Gastroesophageal sphincter (tissue), 4 donors: ENCODE measurements around the gene PKD2. TPM values are rescaled to one million over a fixed set of nuclear protein-coding genes. Genes with fewer than 3 reads are reported as not detected.

Source experiments
- ATAC-seq: fragments of 150-250 bp; one replicate; pipeline ENCODE4 v1.9.1; 2016; ENCODE audit warnings: mild to moderate bottlenecking, moderate library complexity
- H3K27ac ChIP-seq, 4 donors: fragments of 200-600 bp; sonication (generic) in 3 of 4; 1 replicate in 3 of 4; 2 replicates in 1 of 4; pipeline ENCODE4 v1.5.1; 2016 to 2019
- H3K27me3 ChIP-seq: fragments of 200-600 bp; sonication (generic); one replicate; pipeline ENCODE4 v1.5.1; 2019
- H3K36me3 ChIP-seq, 2 donors: fragments of 200-600 bp; sonication (generic); one replicate each; pipeline ENCODE4 v1.5.1; 2019; ENCODE audit warnings: control low read depth in 1 of 2
- H3K4me1 ChIP-seq, 3 donors: fragments of 200-600 bp; sonication (generic); 1 replicate in 2 of 3; 2 replicates in 1 of 3; pipeline ENCODE4 v1.5.1; 2016 to 2019; ENCODE audit warnings: control low read depth in 2 of 3
- H3K4me3 ChIP-seq, 2 donors: fragments of 200-600 bp; sonication (generic); one replicate each; pipeline ENCODE4 v1.5.1; 2019; ENCODE audit warnings: mild to moderate bottlenecking in 1 of 2, moderate library complexity in 1 of 2
- H3K9me3 ChIP-seq, 3 donors: fragments of 200-600 bp; sonication (generic); one replicate each; pipeline ENCODE4 v1.5.1; 2017 to 2019; ENCODE audit warnings: control low read depth in 2 of 3
- CTCF ChIP-seq, 4 experiments: fragments of 200-600 bp in 2 of 4; fragments of 450-650 bp in 2 of 4; sonication (generic) in 1 of 4; IDR thresholded peaks; one replicate each; pipeline ENCODE4 v1.5.1; 2017 to 2019; ENCODE audit warnings: antibody characterized with exemption in 4 of 4, mild to moderate bottlenecking in 2 of 4, moderate library complexity in 2 of 4
- EP300 ChIP-seq: sonication (generic); formaldehyde crosslinking; IDR thresholded peaks from one replicate; pipeline ENCODE4 v1.6.1; 2017; ENCODE audit warnings: antibody characterized with exemption, mild to moderate bottlenecking
- POLR2A ChIP-seq, 2 donors: fragments of 450-650 bp; IDR thresholded peaks; one replicate each; pipeline ENCODE4 v1.6.1; 2017; ENCODE audit warnings: antibody characterized with exemption in 2 of 2, mild to moderate bottlenecking in 2 of 2, moderate library complexity in 1 of 2
- POLR2AphosphoS5 ChIP-seq: sonication (generic); formaldehyde crosslinking; IDR thresholded peaks from one replicate; pipeline ENCODE4 v1.6.1; 2017; ENCODE audit warnings: antibody characterized with exemption
- WGBS, 2 donors: methylation state at CpG; one replicate each; pipeline ENCODE4 v1.1.5; 2018; ENCODE audit warnings: low coverage in 1 of 2; 5-methylcytosine and 5-hydroxymethylcytosine counted together
- total RNA-seq, 4 donors: library from RNA; depleted of rRNA; stranded (reverse); fragments of >200 nt; gene quantifications; one replicate each; pipeline ENCODE4 v1.1.0, GENCODE V29; 2016

Gene PKD2
- total RNA-seq, 4 donors from 2014 or later = 84.5 to 125 (median 117) TPM

- H3K9me3 ChIP-seq = no peaks in the 10 kb centered on the region
- WGBS, 2 donors = 59 to 72% methylated on average over 6 of the region's 6 CpGs
- no peak for ATAC-seq
- TF ChIP-seq EP300 = no peak
- no peak for TF ChIP-seq POLR2AphosphoS5
- no peak for TF ChIP-seq CTCF (IDR thresholded peaks at IDR 0.05)
- TF ChIP-seq POLR2A (IDR thresholded peaks at IDR 0.05) = no peak
- no peaks in the 10 kb centered on the region for H3K36me3 ChIP-seq
- peaks cover 0 to 9% (median 0%) of the 10 kb centered on the region in 3 donors for H3K4me1 ChIP-seq
- H3K27ac ChIP-seq = no peak overlapping the region
- no peak overlapping the region for H3K4me3 ChIP-seq
- H3K27me3 ChIP-seq = no peaks in the 10 kb centered on the region
Measured at GRCh38 chr4:87974856-87975462, 32.5 kb upstream of the PKD2 start.

DNA sequence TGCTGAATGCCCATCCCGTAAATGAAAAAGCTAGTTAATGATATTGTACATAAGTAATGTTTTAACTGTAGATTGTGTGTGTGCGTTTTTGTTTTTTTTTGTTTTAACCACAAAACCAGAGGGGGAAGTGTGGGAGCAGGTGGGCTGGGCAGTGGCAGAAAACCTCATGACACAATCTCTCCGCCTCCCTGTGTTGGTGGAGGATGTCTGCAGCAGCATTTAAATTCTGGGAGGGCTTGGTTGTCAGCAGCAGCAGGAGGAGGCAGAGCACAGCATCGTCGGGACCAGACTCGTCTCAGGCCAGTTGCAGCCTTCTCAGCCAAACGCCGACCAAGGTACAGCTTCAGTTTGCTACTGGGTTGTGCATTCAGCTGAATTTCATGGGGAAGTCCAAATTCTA is 32.0 kb upstream of the PKD2 start, which contains the start of gene SPP1:
SPP1 (plus strand) TSS at position 249 of the 400 bp plus-strand sequence. CDS start 1,182 bp downstream, outside the sequence.
- WGBS, 2 donors = 37 to 40% methylated on average over 8 of the region's 8 CpGs
- Histone ChIP-seq H3K4me1 (peaks cover 0 to 9% (median 0%) of the 10 kb centered on the region in 3 donors), H3K36me3 (no peaks in the 10 kb centered on the region), H3K4me3 (no peak within 1 kb of the TSS), H3K27ac (no peak within 1 kb of the TSS), H3K9me3 (no peaks in the 10 kb centered on the region), H3K27me3 (no peaks in the 10 kb centered on the region)
- TF ChIP-seq POLR2A (IDR thresholded peaks at IDR 0.05) = no peak
- TF ChIP-seq CTCF (IDR thresholded peaks at IDR 0.05) = no peak
- TF ChIP-seq POLR2AphosphoS5 = no peak
- no peak for TF ChIP-seq EP300
- no peak for ATAC-seq

DNA sequence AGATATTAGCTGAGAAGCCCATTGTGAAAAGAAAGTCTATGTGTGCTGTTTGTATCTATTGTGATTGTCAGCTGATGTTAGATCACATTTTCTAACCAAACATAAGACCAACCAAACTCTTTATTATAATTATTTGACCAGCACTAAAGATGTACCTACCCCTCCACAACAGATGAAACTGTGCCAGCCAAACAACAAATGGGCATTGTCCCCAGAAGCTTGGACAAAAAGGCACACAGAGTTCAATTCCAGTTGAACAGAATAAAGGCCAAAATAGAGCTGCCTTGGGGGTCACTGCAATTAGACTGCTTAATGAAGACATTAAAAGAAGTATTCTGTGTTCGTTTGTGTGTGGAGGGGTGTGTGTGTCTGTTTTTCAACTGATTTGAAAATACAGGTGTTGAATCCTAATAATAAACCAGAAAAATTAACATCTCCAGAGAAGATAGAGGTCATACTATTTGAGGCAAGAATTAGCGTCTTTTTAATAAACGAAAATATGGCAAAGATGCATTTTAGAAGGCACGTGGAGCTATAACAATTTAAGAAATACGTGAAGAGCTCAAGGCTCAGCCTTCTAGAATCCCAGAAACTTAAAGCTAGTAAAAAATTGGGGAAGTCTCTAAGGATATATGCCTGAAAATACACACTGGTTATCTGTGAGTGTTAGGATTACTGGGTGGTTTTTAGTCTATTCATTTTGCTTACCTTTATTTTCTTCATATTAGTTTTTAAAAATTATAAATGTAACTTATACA is 29.7 kb upstream of the PKD2 start:
- Histone ChIP-seq H3K27me3 (no peaks in the 10 kb centered on the region), H3K27ac (no peak overlapping the region), H3K4me1 (peaks cover 0 to 9% (median 0%) of the 10 kb centered on the region in 3 donors), H3K9me3 (no peaks in the 10 kb centered on the region), H3K4me3 (no peak overlapping the region), H3K36me3 (no peaks in the 10 kb centered on the region)
- TF ChIP-seq CTCF (IDR thresholded peaks at IDR 0.05) (no peak), EP300 (no peak), POLR2AphosphoS5 (no peak), POLR2A (IDR thresholded peaks at IDR 0.05) (no peak)
- no peak for ATAC-seq
- 76 to 77% methylated on average over 5 of the region's 5 CpGs for WGBS, 2 donors

GRCh38 chr4:87978681-87979080 is 28.8 kb upstream of the PKD2 start:
- Histone ChIP-seq H3K4me3 (no peak overlapping the region), H3K36me3 (no peaks in the 10 kb centered on the region), H3K27ac (no peak overlapping the region), H3K4me1 (peaks cover 0 to 2% (median 0%) of the 10 kb centered on the region in 3 donors), H3K27me3 (no peaks in the 10 kb centered on the region), H3K9me3 (no peaks in the 10 kb centered on the region)
- ATAC-seq = no peak
- 100% methylated on average over 1 of the region's 1 CpG; no CpG with 5 or more reads in 1 of the 2 donors for WGBS, 2 donors
- TF ChIP-seq POLR2A (IDR thresholded peaks at IDR 0.05) (no peak), POLR2AphosphoS5 (no peak), EP300 (no peak), CTCF (IDR thresholded peaks at IDR 0.05) (no peak)
